Right renal pelvis (tissue), 4 donors: ENCODE data around the gene TACR1. TPM values are rescaled to one million over a fixed set of nuclear protein-coding genes. Genes with fewer than 3 reads are reported as not detected.

Experiments used
- DNase-seq, 4 donors: peaks; one replicate each; pipeline ENCODE4 v3.0.0-alpha.2; 2013; ENCODE audit warnings: low read depth in 4 of 4, low spot score in 3 of 4, missing footprints in 1 of 4
- polyA plus RNA-seq, 4 donors: library from polyadenylated mRNA; unstranded; fragments of 120-200 nt; gene quantifications; one replicate each; pipeline ENCODE4 v1.2.1, GENCODE V29; 2013; ENCODE audit not compliant: insufficient read length in 4 of 4

The TACR1 gene
- polyA plus RNA-seq, 4 donors, result 1.5 to 2.9 (median 2.3) TPM

DNA sequence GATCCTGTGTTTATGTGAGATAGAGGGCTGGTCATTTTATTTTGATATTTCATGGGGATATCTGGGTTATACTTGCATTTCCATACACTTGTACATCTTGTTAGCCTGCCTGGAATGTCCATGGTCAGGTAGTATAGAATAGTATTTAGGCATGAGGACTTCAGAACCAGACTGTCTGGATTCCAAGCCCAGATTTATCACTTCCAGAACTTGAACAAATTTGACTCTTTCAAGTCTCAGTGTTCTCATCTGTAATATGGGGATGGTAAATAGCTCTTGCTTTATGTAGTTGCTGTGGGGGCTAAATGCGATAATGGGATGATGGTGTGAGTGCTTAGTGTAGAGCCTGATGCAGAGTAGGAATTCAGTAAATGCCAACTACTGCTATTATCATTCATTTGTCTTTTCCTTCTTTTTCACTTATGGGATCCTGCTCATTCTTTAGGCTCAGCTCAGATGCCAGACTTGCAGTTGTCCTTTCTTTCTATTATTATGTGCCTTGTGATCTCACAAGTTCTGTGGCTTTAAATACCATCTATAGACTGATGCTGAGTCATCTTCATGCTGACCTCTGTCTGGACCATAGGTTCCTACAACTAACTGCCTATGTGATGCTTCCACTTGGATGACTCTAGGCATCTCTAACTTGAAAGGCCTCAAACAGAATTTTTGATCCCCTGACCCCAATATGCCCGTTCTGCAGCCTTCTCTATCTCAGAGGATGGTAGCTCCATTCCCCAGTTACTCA lies 173.5 kb downstream of the TACR1 start:
- DNase-seq, result no peak

- DNase-seq, result no peak
These were observed 174.1 kb downstream of the TACR1 start for GRCh38 chr2:75025216-75025615.

- no peak for DNase-seq
These were observed 175.5 kb downstream of the TACR1 start for GRCh38 chr2:75023666-75024455.

DNA sequence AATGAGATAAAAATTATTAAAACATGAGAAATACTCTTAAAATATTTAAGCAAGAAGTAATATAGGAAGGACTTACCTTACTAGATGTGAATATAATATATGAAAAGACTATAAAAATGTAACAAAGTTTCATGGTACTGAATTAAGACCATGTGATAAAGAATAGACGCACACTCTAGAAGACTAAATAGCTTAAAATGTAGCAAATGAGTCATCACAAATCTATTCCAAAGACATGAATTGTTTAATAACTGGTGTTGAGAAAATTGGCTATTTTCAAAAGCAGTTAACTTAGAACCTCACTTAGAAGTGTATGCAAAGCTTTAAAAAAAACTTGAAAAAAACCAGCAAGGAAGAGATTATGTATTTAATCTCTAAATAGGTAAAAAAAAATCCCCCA lies 176.8 kb downstream of the TACR1 start:
- no peak for DNase-seq

DNA sequence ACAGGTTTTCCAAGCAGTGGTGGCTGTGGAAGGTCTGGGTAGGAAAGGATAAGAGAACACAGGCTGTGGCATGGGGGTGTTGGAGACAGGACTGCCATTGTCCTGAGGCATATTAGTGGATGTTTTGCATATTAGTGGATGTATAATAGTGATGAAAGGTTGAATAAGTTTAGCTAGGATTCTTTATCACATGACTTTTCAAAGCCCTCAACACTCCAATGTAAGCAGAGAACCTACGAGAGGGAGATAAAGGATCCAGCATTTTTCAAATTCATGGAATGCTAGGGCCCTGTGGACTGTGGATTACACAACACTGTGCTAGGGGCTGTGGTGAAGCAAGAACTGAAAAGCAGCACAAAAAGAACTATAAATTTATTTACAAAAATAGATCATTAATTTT lies 177.6 kb downstream of the TACR1 start:
- DNase-seq, result no peak

DNA sequence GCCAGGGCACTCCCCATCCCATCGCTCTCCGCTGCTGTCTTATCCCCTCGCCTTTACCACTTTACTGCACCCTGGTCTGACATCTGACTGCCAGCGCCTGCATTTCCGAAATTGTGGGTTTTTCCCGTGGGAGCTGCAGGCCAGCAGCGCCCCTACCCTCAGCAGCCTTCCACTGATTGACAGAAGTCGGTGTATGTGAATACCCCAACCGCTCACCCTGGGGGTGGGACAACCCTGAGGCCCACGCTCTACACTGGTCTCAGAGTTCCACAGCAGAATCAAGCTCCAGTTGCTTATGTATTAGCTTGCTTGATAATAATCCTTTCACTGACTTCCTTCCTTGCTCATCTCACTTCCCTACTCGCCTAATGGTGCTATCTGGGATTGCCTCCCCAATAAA lies 178.8 kb downstream of the TACR1 start:
- DNase-seq, result no peak

DNA sequence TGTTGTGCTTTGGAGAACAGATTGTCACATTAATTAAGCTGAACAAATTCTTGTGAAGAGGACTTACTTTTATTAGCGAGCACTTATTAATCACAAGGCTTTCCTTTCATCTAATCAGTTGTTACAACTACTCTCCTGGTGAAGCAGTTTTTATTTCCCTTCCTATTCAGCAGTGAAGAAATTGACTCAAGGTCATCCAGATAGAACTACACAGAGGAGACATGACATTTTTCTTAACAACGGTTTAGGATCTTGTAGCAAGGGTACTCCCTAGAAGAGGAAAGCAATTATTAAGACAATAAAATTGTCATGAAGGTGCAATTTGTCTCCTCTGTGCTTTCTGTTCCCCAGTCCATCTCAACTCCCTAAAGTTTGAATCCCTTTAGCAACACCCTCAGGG lies 179.5 kb downstream of the TACR1 start:
- DNase-seq, result no peak

GRCh38 chr2:75018162-75018561 lies 181.2 kb downstream of the TACR1 start:
- DNase-seq, result no peak

GRCh38 chr2:75012080-75012479 lies 187.2 kb downstream of the TACR1 start:
- no peak for DNase-seq

GRCh38 chr2:75010571-75010970 lies 188.7 kb downstream of the TACR1 start:
- no peak for DNase-seq

DNA sequence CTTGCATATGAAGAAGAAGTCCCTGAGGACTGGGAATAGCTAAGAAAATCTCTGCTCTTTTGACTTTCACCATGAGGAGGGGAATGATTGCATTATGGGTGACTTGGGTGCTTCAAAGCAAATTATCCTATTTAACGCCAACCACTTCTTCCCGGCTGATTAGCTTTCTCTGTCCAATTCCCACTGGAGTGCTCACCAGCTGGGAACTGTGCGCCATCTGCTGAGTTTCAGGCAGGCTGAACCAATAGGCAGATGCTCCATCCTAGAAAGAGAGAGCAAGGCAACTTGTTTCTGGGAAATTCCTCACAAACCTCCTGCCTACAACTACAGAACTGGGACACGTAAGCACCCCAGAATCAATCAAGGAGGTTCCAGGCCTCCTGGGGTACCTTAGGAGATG lies 191.5 kb downstream of the TACR1 start:
- DNase-seq, result no peak

DNA sequence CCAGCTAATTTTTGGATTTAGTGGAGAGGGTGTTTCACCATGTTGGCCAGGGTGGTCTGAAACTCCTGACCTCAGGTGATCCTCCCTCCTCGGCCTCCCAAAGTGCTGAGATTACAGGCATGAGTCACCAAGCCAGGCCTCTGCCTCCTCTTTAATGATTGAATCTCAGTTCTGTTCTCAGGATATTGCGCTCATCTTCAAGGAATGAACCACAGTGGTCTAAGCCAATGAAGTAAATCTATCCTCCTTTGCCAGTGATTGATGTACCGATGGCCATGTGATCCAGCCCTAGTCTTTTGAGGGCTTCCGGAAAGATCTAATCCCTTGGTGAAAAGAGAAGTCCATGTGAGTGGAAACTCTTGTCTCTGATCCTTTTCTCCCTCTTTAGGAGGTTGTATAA lies 192.3 kb downstream of the TACR1 start:
- DNase-seq, result no peak

- no peak for DNase-seq
These were observed 193.3 kb downstream of the TACR1 start for GRCh38 chr2:75006041-75006440.

GRCh38 chr2:75003773-75004172 lies 195.5 kb downstream of the TACR1 start:
- DNase-seq, result no peak

DNA sequence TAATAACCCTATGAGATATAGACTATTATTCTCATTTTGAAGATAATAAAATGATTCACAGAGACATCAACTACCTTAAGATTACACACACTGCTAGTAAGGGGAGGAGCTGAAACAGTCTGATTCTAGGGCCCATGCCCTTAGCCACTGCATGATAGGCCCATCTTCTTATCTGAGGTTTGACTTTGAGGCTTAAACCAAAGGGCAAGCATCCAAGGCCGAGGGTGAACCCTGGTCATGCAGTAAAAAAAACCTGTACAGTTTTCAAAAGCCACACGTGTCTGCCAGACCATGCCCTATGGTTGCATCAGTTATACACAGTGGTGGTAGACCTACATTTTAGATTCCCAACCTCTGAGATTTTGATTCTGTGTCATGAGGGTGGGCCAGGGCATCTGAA lies 196.0 kb downstream of the TACR1 start:
- DNase-seq, result no peak

GRCh38 chr2:75002007-75002406 lies 197.3 kb downstream of the TACR1 start:
- no peak for DNase-seq

GRCh38 chr2:74999468-74999867 lies 199.9 kb downstream of the TACR1 start:
- no peak for DNase-seq

Other genes starting within 250 kb of the TACR1 start
- gene POLE4, start 240.9 kb downstream of the TACR1 start, polyA plus RNA-seq, result 10 to 100 TPM; 45.1 to 50.5 (median 47.6) TPM